Stimulated activated CD8-positive, alpha-beta memory T cell treated with anti-CD3 and anti-CD28 coated beads, Interleukin-7, amount 100 ng/mL, for 1 hour (primary cell): ENCODE measurements around the gene RGPD8.
"Not testable (repeated sequence)": the region's sequence is repeated elsewhere in the genome, so short reads cannot be mapped to it uniquely, and the experiment has no call there.

Experiments
- DNase-seq, 2 donors: peaks; one replicate each; pipeline ENCODE4 v3.0.0-alpha.2; 2020; ENCODE audit warnings: low read depth in 2 of 2

The RGPD8 gene

GRCh38 chr2:112435716-112436431 lies 2.4 kb upstream of the RGPD8 start:
- DNase-seq: not testable (repeated sequence)

DNA sequence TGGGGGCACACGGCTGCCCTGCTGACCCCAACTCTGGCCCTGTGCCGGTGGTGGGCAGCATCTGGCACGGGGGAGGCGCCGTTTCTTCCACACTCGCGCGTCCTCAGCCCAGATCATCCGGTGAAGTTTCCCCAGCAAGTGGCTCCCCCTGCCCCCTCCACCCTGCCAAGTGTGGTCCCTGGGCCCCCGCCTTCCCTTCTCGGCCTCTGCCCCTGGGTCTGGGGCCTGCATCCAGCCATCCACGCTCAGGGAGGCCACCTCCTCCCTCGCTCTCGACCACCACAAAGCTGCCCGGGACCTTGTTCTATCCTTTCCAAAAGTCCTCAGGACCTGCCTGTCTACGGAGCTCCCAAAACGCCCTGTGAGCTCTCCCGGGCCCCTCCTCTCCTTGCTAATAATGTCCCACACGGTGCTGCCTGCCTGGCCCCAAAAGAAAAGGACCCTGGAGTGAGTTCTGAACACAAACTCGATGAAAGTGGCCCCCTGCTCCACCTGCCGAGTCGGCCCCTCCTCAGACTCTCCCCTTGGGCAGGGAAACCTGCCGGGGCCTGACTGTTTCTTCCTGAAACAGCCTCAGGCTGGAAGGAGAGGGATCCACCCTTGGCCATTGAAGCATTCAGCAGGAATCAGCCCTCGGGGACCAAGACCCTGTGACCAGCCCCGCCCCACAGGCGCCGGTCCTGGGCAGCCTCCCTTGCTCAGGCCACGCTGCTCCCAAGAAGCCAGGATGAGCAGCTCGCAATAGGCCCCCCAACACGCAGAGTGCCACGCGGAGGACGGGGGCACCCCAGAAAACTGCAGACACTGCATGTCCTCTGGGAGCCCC lies 1.7 kb upstream of the RGPD8 start:
- not testable (repeated sequence) for DNase-seq

DNA sequence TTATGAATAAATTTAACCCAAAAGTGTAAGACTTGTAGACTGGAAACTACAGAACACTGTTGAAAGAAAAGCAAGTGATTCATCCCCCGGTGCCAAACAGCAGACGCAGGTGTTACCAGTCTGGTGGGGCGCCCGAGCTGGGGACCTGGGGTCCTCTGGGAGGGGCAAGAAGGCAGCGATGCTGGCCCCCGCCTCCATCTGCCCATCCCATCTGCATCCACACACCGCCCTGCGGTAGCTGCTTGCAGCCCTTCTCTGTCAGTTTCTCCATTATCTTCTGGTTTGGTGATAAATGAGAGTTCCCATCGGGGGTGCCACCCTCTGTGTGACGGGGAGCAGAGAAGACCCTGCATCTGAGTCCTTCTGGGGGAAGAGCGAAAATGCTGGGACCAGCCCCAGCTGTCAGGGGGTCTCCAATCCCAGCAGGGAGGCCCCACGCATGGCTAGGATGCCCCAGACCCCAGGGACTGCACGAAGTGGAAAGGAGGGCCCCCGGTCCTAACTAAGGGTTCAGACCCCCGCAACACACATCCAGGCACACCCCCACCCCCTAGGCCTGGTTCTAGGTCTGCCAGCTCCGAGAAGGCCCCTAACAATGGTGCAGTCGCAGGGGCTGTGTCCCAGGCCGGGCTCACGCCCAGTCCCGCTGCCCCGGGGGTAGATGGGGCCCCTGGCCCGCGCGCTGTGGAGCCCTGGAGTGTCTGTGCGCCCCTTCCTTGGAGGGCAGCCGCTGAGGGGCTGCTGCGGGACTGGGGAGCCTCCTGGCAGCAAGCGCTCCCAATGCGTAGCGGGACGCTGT lies 686 bp upstream of the RGPD8 start:
- DNase-seq: no peak

- not testable (repeated sequence) for DNase-seq
These were observed 538 bp downstream of the RGPD8 start for GRCh38 chr2:112432735-112433479.

DNA sequence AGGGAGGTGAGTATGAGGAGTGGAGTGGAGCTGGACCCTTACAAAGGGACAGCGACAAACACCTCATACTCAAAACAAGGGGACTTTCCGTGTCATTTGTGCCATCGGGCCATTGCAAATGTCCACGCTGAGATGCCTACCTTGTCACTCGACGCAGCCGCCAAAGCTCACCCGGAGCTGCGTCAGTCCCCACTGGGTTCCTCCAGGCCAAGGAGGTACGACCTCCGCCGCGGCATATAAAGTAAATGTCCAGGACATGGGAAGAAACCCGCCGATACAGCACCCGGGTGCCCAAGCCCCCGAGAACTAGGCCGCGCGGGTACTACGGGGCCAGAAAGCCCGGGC lies 1.1 kb downstream of the RGPD8 start:
- not testable (repeated sequence) for DNase-seq

DNA sequence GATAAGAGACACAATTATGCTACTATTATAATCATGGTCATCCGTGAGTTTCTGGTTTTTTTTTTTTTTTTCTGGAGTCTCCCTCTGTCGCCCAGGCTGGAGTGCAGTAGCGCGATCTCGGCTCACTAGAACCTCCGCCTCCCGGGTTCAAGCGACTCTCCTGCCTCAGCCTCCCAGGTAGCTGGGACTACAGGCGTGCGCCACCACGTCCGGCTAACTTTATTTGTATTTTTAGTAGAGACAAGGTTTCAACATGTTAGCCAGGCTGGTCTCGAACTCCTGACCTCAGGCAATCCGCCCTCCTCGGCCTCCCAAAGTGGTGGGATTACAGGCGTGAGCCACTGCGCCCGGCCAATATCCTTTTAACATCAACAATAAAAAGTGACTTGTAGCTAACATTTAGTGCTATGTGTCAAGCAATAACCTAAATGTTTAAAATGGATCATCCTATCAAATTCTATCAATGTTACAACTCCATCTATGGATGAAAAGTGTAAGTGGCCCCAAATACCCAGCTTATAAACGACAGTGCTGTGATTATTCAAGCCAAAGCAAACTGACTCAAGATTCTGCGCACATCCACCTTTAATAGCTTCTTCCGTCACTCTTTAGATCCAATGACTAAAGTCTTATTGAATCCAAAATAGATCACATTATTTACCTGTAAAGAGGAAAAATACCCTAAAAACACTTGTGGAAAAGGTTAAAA lies 1.7 kb downstream of the RGPD8 start:
- not testable (repeated sequence) for DNase-seq

DNA sequence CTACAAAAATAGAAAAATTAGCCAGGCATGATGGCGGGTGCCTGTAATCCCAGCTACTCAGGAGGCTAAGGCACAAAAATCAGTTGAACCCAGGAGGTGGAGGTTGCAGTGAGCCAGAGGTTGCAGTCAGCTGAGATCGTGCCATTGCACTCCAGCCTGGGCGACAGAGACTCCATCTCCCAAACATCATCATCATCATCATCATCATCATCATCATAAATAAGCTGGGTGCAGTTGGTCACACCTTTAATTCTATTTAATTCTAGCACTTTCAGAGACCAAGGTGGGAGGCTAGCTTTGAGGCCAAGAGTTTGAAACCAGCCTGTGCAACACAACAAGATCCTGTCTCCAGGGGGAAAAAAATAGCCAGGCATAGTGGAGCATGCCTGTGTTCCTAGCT lies 8.9 kb downstream of the RGPD8 start:
- DNase-seq: not testable (repeated sequence)

GRCh38 chr2:112416860-112417259 lies 16.6 kb downstream of the RGPD8 start:
- DNase-seq: not testable (repeated sequence)

DNA sequence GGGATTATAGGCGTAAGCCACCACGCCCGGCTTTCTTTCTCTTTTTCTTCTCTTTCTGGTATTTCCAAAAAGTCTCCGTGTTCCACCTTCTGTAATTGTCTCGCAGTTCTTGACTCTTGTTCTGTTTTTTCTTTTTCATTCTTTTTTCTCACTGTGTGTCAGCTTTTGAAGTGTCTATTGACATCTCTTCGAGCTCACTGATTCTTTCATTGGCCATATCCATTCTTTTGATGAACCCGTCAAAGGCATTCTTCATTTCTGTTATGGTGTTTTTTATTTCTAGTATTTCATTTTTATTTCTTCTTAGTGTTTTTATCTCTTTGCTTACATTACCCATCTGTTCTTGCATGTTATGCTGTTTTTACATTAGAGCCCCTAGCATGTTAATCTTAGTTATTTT lies 73.4 kb downstream of the RGPD8 start:
- DNase-seq: not testable (repeated sequence)

- DNase-seq: not testable (repeated sequence)
These were observed 79.1 kb downstream of the RGPD8 start for GRCh38 chr2:112354335-112354734.

DNA sequence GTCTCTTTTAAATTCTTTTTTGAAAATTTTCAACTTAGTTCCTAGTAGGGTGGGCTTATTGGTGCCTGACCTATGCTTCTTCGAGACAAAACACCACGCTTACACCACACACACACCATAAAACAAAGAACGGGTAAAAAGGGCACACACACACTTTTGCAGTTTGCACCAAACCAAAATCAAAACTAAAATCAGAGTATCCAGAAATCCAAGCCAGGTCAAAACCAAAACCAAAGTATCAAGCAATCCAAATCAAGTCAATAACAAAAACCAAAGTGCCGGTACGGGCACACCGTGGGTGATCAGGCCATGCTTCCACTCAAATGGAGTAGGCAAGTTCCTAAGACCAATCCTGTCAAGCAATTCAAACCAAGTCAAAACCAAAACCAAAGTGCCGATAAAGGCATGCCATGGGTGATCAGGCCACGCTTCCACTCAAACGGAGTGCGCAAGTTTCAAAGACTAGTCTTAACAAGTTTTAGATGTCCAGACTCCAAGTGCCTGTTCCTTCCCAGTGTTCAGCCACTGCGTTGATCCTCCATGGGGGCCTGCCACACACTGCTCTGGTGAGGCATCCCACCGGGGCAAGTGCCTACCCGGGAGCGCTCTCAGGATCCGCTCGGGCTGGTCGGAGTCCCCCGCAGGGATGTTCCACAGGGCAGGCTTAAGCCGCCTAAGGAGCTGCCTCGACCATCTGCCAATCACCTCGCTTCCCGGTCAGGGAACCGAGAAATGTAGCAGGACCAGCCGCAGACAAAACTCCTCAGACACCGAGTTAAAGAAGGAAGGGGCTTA lies 80.4 kb downstream of the RGPD8 start:
- DNase-seq: not testable (repeated sequence)

DNA sequence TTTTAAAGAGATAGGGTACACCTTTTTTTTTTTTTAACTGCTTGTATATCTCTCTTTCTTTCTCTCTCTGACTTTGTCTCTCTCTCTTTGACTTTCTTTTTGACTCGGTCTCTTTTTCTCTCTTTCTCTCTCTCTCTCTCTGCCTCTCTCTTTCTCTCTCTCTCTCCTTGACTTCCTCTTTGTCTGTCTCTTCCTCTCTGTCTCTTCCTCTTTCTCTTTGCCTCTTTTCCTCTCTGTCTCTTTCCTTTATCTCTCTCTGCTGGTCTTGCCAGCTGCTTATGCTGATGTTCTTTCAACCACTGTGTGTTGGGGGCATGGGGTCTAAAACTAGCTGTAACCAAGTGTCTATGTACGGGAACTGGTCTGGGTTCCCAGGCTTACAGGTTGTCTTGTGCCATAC lies 81.2 kb downstream of the RGPD8 start:
- not testable (repeated sequence) for DNase-seq

DNA sequence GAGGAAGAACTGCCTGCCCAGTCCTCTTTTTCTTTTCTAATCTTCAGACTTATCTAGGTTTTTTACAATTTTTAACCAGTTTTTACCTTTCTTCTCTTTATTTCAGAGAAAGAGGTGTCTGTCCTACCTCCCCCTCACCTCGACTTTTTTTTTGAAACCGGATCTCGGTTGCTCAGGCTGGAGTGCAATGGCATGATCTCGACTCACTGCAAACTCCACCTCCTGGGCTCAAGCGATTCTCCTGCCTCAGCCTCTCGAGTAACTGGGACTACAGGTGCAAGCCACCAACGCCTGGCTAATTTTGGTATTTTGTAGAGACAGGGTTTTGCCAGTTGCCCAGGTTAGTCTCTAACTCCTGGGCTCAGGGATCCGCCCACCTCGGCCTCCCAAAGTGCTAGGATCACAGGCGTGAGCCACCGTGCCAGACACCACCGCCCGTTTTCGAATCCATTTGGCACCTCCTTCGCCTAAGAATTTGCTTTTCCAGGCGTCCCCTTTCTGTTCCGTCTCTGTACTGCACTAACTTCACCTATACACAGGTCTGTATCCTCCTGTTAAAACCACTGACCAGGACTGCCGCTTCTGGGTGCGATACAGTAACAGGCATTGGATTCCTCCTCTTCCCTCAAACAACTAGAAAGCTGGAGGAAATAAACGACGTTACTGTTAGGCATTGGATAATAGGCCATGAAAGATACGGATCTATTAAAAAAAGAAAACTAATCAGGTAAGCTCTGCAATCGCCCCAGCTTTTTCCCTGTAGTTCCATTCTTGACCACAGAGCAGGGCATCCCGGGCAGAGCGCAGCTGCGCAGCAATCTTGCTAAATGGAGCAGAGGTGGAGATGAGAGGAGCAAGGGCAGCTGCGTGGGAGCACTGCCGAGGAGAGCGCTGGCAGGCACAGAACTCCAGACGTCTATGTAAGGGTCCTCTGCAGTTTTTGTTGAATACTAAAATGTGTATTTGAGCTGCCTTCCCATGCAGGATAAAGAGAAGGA lies 88.1 kb downstream of the RGPD8 start:
- DNase-seq: no peak

GRCh38 chr2:112343827-112344585 lies 89.4 kb downstream of the RGPD8 start:
- no peak for DNase-seq

DNA sequence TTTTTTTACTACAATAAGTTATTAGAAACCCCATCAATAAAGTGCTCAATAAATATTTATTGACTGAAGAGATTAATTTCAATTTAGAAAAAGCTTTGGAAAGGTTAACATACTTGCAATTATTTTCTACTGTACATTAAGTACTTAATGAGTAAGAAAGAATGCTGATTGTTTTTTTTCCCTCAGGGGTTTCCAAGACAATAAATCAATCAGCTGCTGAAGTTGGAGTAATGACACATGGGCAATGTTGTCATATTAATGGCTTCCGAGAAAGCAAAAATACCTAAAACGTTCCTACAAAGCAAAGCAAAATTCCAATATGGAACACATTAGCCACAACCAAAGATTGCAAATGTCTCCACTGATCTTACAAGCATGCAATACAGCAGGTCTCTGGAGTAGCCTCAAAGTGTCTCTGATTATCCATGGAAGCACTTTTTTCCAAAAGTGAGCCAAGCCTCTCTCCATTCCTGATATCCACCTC lies 91.3 kb downstream of the RGPD8 start:
- DNase-seq: no peak

DNA sequence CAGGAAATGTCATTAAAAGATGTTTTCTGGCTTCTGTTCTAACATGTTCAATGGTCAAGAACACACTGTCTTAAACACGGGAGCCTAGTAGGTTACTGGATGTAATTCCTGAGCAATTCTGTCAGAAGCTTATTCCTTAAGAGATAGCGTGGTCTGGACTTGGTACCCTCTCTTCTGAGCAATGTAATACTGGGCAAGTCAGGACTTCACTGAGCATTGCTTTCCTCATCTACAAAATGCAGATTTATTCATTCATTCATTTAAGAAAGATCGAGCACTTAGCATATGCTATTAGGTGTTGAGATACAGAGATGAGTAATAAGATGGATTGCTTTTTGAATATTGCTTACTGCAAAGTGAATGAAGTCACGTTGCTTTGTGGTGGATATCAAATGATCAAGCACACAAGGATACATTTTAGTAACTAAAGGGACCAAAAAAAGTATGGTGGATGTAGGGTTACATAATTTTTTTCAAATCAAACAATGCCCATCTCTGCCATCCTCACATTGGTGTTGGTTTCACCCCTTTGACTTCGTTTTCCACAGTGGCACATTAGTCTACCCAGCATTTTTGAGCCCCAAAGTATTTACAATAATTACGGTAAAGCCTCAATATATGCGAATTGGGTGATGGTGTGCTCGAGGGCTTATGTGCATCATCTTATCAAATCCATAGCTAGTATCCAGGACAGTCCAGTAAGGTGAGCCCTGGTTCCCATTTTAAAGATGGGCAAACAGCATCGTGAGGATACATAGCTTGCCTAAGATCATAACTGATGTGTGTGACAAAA lies 92.8 kb downstream of the RGPD8 start:
- no peak for DNase-seq

DNA sequence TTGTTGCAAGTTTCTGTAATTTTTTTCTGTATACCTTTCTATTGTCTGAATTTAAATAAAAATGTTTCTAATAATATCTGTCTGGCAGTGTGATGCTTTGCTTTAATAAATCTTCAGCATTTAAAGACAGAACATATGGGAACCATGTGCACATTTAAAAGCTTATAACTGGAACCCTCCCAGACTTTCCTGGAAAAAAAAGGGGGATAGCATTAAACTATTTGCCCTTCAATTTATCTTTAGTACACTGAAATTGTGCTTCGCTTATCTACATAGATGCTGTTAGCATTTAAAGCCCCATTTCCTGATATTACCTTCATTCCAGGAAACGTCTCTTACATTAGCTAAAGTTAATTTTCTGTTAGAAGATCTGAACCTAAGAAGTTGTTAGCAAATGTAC lies 93.5 kb downstream of the RGPD8 start:
- no peak for DNase-seq
